OCI-LY1 (cell line): ENCODE data around the gene KLHL29.

Experiments
- H2AFZ ChIP-seq: fragments of 200-600 bp; sonication (generic), shearing (Covaris generic); 2 replicates; pipeline ENCODE4 v1.6.0; 2014; ENCODE audit warnings: antibody characterized with exemption, mild to moderate bottlenecking, low read length
- H3F3A ChIP-seq: fragments of 200-600 bp; sonication (generic), shearing (Covaris generic); 2 replicates; pipeline ENCODE4 v1.6.0; 2014; ENCODE audit warnings: mild to moderate bottlenecking, antibody characterized with exemption, low read length, moderate library complexity; ENCODE audit not compliant: insufficient read depth
- H3K27ac ChIP-seq: fragments of 200-600 bp; sonication (generic); 2 replicates; pipeline ENCODE4 v1.5.1; 2014; ENCODE audit warnings: low read length, mixed run types, mild to moderate bottlenecking, low read depth; ENCODE audit not compliant: poor library complexity, severe bottlenecking
- H3K27me3 ChIP-seq: fragments of 200-600 bp; sonication (generic); 2 replicates; pipeline ENCODE4 v1.6.0; 2014; ENCODE audit warnings: antibody characterized with exemption, mild to moderate bottlenecking, low read length, moderate library complexity; ENCODE audit not compliant: insufficient read depth
- H3K36me3 ChIP-seq: fragments of 200-600 bp; sonication (generic); 2 replicates; pipeline ENCODE4 v1.6.1; 2014; ENCODE audit warnings: mild to moderate bottlenecking, antibody characterized with exemption, low read length, moderate library complexity, mixed read lengths; ENCODE audit not compliant: insufficient read depth
- H3K4me1 ChIP-seq: fragments of 200-600 bp; sonication (generic); 2 replicates; pipeline ENCODE4 v1.5.1; 2014; ENCODE audit warnings: mild to moderate bottlenecking, low read length, moderate library complexity; ENCODE audit not compliant: insufficient read depth, severe bottlenecking
- H3K4me2 ChIP-seq: fragments of 200-600 bp; sonication (generic), shearing (Covaris generic); 2 replicates; pipeline ENCODE4 v1.6.1; 2014; ENCODE audit warnings: low read length
- H3K4me3 ChIP-seq: fragments of 200-600 bp; sonication (generic); 2 replicates; pipeline ENCODE4 v1.5.1; 2014; ENCODE audit warnings: low read length, low read depth, mild to moderate bottlenecking, mixed read lengths; ENCODE audit not compliant: poor library complexity, severe bottlenecking
- H3K79me2 ChIP-seq: fragments of 200-600 bp; shearing (Covaris generic); 2 replicates; pipeline ENCODE4 v1.6.1; 2016; ENCODE audit warnings: mixed run types, low read length, mixed read lengths; ENCODE audit not compliant: insufficient read depth
- H3K9ac ChIP-seq: fragments of 200-600 bp; sonication (generic), shearing (Covaris generic); 2 replicates; pipeline ENCODE4 v1.6.1; 2014; ENCODE audit warnings: mild to moderate bottlenecking, low read length, mixed read lengths
- H3K9me2 ChIP-seq: fragments of 200-600 bp; sonication (generic), shearing (Covaris generic); 2 replicates; pipeline ENCODE4 v1.6.1; 2014; ENCODE audit warnings: low read depth, mild to moderate bottlenecking, low read length, mixed read lengths
- H3K9me3 ChIP-seq: fragments of 200-600 bp; shearing (Covaris generic); 2 replicates; pipeline ENCODE4 v1.6.1; 2014; ENCODE audit warnings: low read length, mixed read lengths
- H4K20me1 ChIP-seq: fragments of 200-600 bp; sonication (generic), shearing (Covaris generic); 2 replicates; pipeline ENCODE4 v1.6.0; 2016; ENCODE audit warnings: mild to moderate bottlenecking, low read length; ENCODE audit not compliant: insufficient read depth
- CTCF ChIP-seq: fragments of 200-600 bp; sonication (generic), shearing (Covaris generic); IDR thresholded peaks from 2 replicates; pipeline ENCODE4 v1.5.1; 2017; ENCODE audit warnings: mild to moderate bottlenecking, antibody characterized with exemption, low read length, moderate library complexity, mixed read lengths
- EZH2 ChIP-seq: fragments of 200-600 bp; sonication (generic), shearing (Covaris generic); IDR thresholded peaks from 2 replicates; pipeline ENCODE4 v1.8.0; 2017; ENCODE audit warnings: borderline replicate concordance, mixed run types, mild to moderate bottlenecking, antibody characterized with exemption, low read length, moderate library complexity, mixed read lengths

Gene KLHL29

GRCh38 chr2:23556929-23557328, 171.9 kb downstream of the KLHL29 start:
- H3K4me2 ChIP-seq, result no peak overlapping the region
- no peaks in the 10 kb centered on the region for H3K4me1 ChIP-seq
- H3K9me2 ChIP-seq, result no peaks in the 10 kb centered on the region

GRCh38 chr2:23557455-23557854, 172.5 kb downstream of the KLHL29 start:
- no peaks in the 10 kb centered on the region for H3K9me3 ChIP-seq
- no peak overlapping the region for H3K4me3 ChIP-seq
- H3K9ac ChIP-seq, result no peak overlapping the region
- no peaks in the 10 kb centered on the region for H3K36me3 ChIP-seq
- H3F3A ChIP-seq, result no peaks in the 10 kb centered on the region
- H3K9me2 ChIP-seq, result no peaks in the 10 kb centered on the region
- H3K27ac ChIP-seq, result no peak overlapping the region
- no peak overlapping the region for H2AFZ ChIP-seq
- H3K79me2 ChIP-seq, result no peaks in the 10 kb centered on the region
- no peaks in the 10 kb centered on the region for H3K4me1 ChIP-seq
- no peaks in the 10 kb centered on the region; the same call in 1 of the 2 replicates for H3K27me3 ChIP-seq
- TF ChIP-seq CTCF (no peak), EZH2 (no peak)
- no peak overlapping the region for H3K4me2 ChIP-seq
- no peaks in the 10 kb centered on the region for H4K20me1 ChIP-seq

More at GRCh38 chr2:23556929-23557328, 171.9 kb downstream of the KLHL29 start:
- H4K20me1 ChIP-seq, result no peaks in the 10 kb centered on the region
- no peak overlapping the region for H3K27ac ChIP-seq
- H3K36me3 ChIP-seq, result no peaks in the 10 kb centered on the region
- H3K9me3 ChIP-seq, result no peaks in the 10 kb centered on the region
- peaks cover 2% of the 10 kb centered on the region; the same call in 1 of the 2 replicates for H3K27me3 ChIP-seq
- H3K9ac ChIP-seq, result no peak overlapping the region
- H2AFZ ChIP-seq, result no peak overlapping the region
- no peaks in the 10 kb centered on the region for H3K79me2 ChIP-seq
- TF ChIP-seq EZH2 (no peak), CTCF (no peak)
- no peaks in the 10 kb centered on the region for H3F3A ChIP-seq
- H3K4me3 ChIP-seq, result no peak overlapping the region

GRCh38 chr2:23559561-23560239, 174.7 kb downstream of the KLHL29 start:
- H3K79me2 ChIP-seq, result no peaks in the 10 kb centered on the region
- no peaks in the 10 kb centered on the region for H3K9me2 ChIP-seq
- no peaks in the 10 kb centered on the region for H3K36me3 ChIP-seq
- H3K27me3 ChIP-seq, result no peaks in the 10 kb centered on the region
- H3K4me2 ChIP-seq, result no peak overlapping the region
- no peaks in the 10 kb centered on the region for H3F3A ChIP-seq
- no peak overlapping the region for H2AFZ ChIP-seq
- TF ChIP-seq CTCF (no peak), EZH2 (no peak)
- H3K27ac ChIP-seq, result no peak overlapping the region
- no peak overlapping the region for H3K9ac ChIP-seq
- no peaks in the 10 kb centered on the region for H3K9me3 ChIP-seq
- no peaks in the 10 kb centered on the region for H3K4me1 ChIP-seq
- H3K4me3 ChIP-seq, result no peak overlapping the region
- no peaks in the 10 kb centered on the region for H4K20me1 ChIP-seq
